HepG2 (cell line): Measurements from ENCODE around the gene ADGRD1. TPM values are rescaled to one million over a fixed set of nuclear protein-coding genes. Genes with fewer than 3 reads are reported as not detected.

ENCODE experiments used
- ATAC-seq: fragments of 200-7000 bp; cut with Tn5 transposase; 3 replicates; pipeline ENCODE4 v1.9.1; 2020; ENCODE audit warnings: mild to moderate bottlenecking, moderate library complexity
- BruUV-seq: library from RNA; stranded (reverse); fragments of 400-500 nt; replicated peaks from 2 replicates; lab custom pipeline; 2021; lab: Mats Ljungman, UMichigan
- CTCF ChIA-PET: fragments of 300-600 bp; formaldehyde crosslinking; extraction: SDS; loops from one replicate; lab custom pipeline; 2021; ENCODE audit warnings: low total read pairs, inconsistent platforms, low intra/inter-chr PET ratio; lab: Yijun Ruan, JAX
- POLR2A ChIA-PET: fragments of 350-600 bp; sonication (Branson Sonifier 250); formaldehyde crosslinking; loops from one replicate; lab custom pipeline; 2020; ENCODE audit warnings: antibody characterized with exemption, inconsistent platforms; lab: Yijun Ruan, JAX
- DNase-seq: peaks from one replicate; pipeline ENCODE4 v3.0.0-alpha.2; 2015; ENCODE audit warnings: low spot score
- FAIRE-seq: peaks from 3 replicates; lab custom pipeline; 2011; peaks lifted over from hg19 to GRCh38; lab: Jason Lieb, UNC
- H2AFZ ChIP-seq: one replicate; pipeline ENCODE4 v1.6.1; 2011; ENCODE audit warnings: low read length, inconsistent platforms
- H3K27ac ChIP-seq: fragments of 300-600 bp; 3 replicates; pipeline ENCODE4 v1.8.0; 2011; ENCODE audit warnings: mixed run types, mild to moderate bottlenecking, mixed read lengths, low read length, inconsistent platforms; ENCODE audit not compliant: insufficient read depth; ENCODE audit errors: extremely low read length
- H3K27me3 ChIP-seq, 2 experiments: fragments of 200-600 bp in 1 of 2; 2 replicates in 1 of 2; 3 replicates in 1 of 2; pipeline versions ENCODE4 v1.6.0 to v1.8.0; 2011; ENCODE audit warnings: low read length in 2 of 2, mild to moderate bottlenecking in 2 of 2, moderate library complexity in 2 of 2, inconsistent platforms in 1 of 2; ENCODE audit not compliant: insufficient read depth in 2 of 2, control insufficient read depth in 1 of 2
- H3K36me3 ChIP-seq, 2 experiments: fragments of 200-600 bp in 1 of 2; replicated peaks in 1 of 2; 2 replicates in 1 of 2; 3 replicates in 1 of 2; pipeline versions ENCODE4 v1.5.1 to v1.8.0; 2011; ENCODE audit warnings: low read length in 2 of 2, inconsistent platforms in 1 of 2; ENCODE audit not compliant: insufficient read depth in 2 of 2, control insufficient read depth in 1 of 2
- H3K4me1 ChIP-seq: 2 replicates; pipeline ENCODE4 v1.5.1; 2012; ENCODE audit warnings: low read length, inconsistent platforms; ENCODE audit not compliant: insufficient read depth
- H3K4me2 ChIP-seq: 2 replicates; pipeline ENCODE4 v1.6.0; 2011; ENCODE audit warnings: low read depth, low read length, inconsistent platforms
- H3K4me3 ChIP-seq, 3 experiments: fragments of 200-600 bp in 1 of 3; sonication (generic), shearing (Covaris generic) in 1 of 3; replicated peaks in 1 of 3; 2 replicates each; pipeline ENCODE4 v1.5.1; 2011 to 2016; ENCODE audit warnings: low read length in 3 of 3, inconsistent platforms in 2 of 3, low read depth in 2 of 3, mild to moderate bottlenecking in 2 of 3, control low read depth in 1 of 3, mixed read lengths in 1 of 3; ENCODE audit not compliant: insufficient read depth in 1 of 3
- H3K79me2 ChIP-seq: one replicate; pipeline ENCODE4 v1.6.1; 2011; ENCODE audit warnings: low read length, inconsistent platforms; ENCODE audit not compliant: insufficient read depth
- H3K9ac ChIP-seq: 2 replicates; pipeline ENCODE4 v1.6.0; 2011; ENCODE audit warnings: mild to moderate bottlenecking, low read depth, low read length, inconsistent platforms; ENCODE audit not compliant: insufficient read depth
- H3K9me3 ChIP-seq: 2 replicates; pipeline ENCODE4 v1.5.1; 2012; ENCODE audit warnings: mild to moderate bottlenecking, low read length
- H4K20me1 ChIP-seq: 2 replicates; pipeline ENCODE4 v1.6.0; 2011; ENCODE audit warnings: inconsistent platforms, mild to moderate bottlenecking, low read length, moderate library complexity; ENCODE audit not compliant: insufficient read depth
- AGO2 ChIP-seq: fragments of 200-400 bp; formaldehyde crosslinking; optimal IDR thresholded peaks from 2 replicates; pipeline ENCODE3; 2017; ENCODE audit warnings: mild to moderate bottlenecking, low read depth, low read length, moderate library complexity
- KLF13 ChIP-seq: sonication (generic); formaldehyde crosslinking; IDR thresholded peaks from 2 replicates; pipeline ENCODE4 v1.4.0; 2020; ENCODE audit warnings: mild to moderate bottlenecking, missing genetic modification reagents
- NR2F2 ChIP-seq: IDR thresholded peaks from 2 replicates; pipeline ENCODE4 v1.6.1; 2012; ENCODE audit warnings: low read depth, inconsistent platforms, borderline replicate concordance
- PATZ1 ChIP-seq: sonication (generic); formaldehyde crosslinking; IDR thresholded peaks from 2 replicates; pipeline ENCODE4 v1.4.0; 2020; ENCODE audit warnings: missing genetic modification reagents
- PAX8 ChIP-seq: sonication (generic); formaldehyde crosslinking; IDR thresholded peaks from 2 replicates; pipeline ENCODE4 v1.8.0; 2022; ENCODE audit warnings: mild to moderate bottlenecking, missing genetic modification reagents, borderline replicate concordance
- PHF5A ChIP-seq: IDR thresholded peaks from one replicate; pipeline ENCODE4 v1.6.1; 2018; ENCODE audit warnings: low read depth, missing genetic modification reagents; ENCODE audit not compliant: unreplicated experiment
- SMAD1 ChIP-seq: sonication (generic); formaldehyde crosslinking; IDR thresholded peaks from 2 replicates; pipeline ENCODE4 v1.4.0; 2020; ENCODE audit warnings: missing genetic modification reagents, low read depth, mild to moderate bottlenecking, borderline replicate concordance
- SRF ChIP-seq: IDR thresholded peaks from 2 replicates; pipeline ENCODE4 v1.6.1; 2011; ENCODE audit warnings: mild to moderate bottlenecking, low read depth, low read length, moderate library complexity
- YY1 ChIP-seq: IDR thresholded peaks from 2 replicates; pipeline ENCODE4 v1.6.1; 2011; ENCODE audit warnings: low read length, low read depth, moderate library complexity, mild to moderate bottlenecking; ENCODE audit not compliant: insufficient read depth, insufficient replicate concordance
- ZBTB8A ChIP-seq: sonication (generic); formaldehyde crosslinking; IDR thresholded peaks from 2 replicates; pipeline ENCODE4 v1.4.0; 2020; ENCODE audit warnings: mild to moderate bottlenecking, low read depth, missing genetic modification reagents, borderline replicate concordance
- ZNF205 ChIP-seq: IDR thresholded peaks from 2 replicates; pipeline ENCODE4 v1.6.1; 2018; ENCODE audit warnings: missing biosample characterization, missing genetic modification reagents
- WGBS: methylation state at CpG from one replicate; pipeline ENCODE4 v1.1.6; 2017; ENCODE audit warnings: low lambda C conversion rate; 5-methylcytosine and 5-hydroxymethylcytosine counted together
- in situ Hi-C: cut with HindIII; loops from 2 replicates; pipeline ENCODE4 v1.10.0; 2017; ENCODE audit warnings: low pct_unique_long_range_greater_than_20kb; ENCODE audit not compliant: extremely low pct_ligation_motif_present
- intact Hi-C: fragments of 100-400 bp; cut with micrococcal nuclease; formaldehyde crosslinking; loops from one replicate; pipeline ENCODE4 v1.10.0; 2022; ENCODE audit not compliant: unreplicated experiment
- polyA plus RNA-seq, 8 experiments: library from polyadenylated mRNA; depleted of rRNA in 3 of 8; stranded (reverse) in 7 of 8; unstranded in 1 of 8; fragments of >200 nt; fragmentation: Illumina TruSeq in 4 of 8; extraction: Trizol in 4 of 8; gene quantifications; 2 replicates each; pipeline versions ENCODE4 v1.2.1 to v1.2.3, GENCODE V29; 2011 to 2016; ENCODE audit warnings: low read depth in 4 of 8, missing spikeins in 1 of 8, mixed read lengths in 1 of 8; ENCODE audit not compliant: insufficient read depth in 1 of 8
- total RNA-seq, 5 experiments: library from RNA; depleted of rRNA; stranded (reverse); fragments of >200 nt; fragmentation: Illumina TruSeq; extraction: Trizol; gene quantifications; 2 replicates each; pipeline ENCODE4 v1.2.3, GENCODE V29; 2016; ENCODE audit warnings: low read depth in 1 of 5
- TF ChIP-seq, protein P1 (sequence below): sonication (generic); formaldehyde crosslinking; IDR thresholded peaks from 2 replicates; pipeline ENCODE4 v1.4.0; 2020; ENCODE audit warnings: low read depth, mild to moderate bottlenecking, missing genetic modification reagents
- TF ChIP-seq, protein P2 (sequence below): sonication (generic); formaldehyde crosslinking; IDR thresholded peaks from 2 replicates; pipeline ENCODE4 v1.4.0; 2020; ENCODE audit warnings: missing genetic modification reagents

The ADGRD1 gene
- total and polyA plus RNA-seq, 2 of the 13 experiments (the other 11 are each of a cell fraction or from before 2014, with no cell fraction given): 0.46 to 12.4 TPM

DNA sequence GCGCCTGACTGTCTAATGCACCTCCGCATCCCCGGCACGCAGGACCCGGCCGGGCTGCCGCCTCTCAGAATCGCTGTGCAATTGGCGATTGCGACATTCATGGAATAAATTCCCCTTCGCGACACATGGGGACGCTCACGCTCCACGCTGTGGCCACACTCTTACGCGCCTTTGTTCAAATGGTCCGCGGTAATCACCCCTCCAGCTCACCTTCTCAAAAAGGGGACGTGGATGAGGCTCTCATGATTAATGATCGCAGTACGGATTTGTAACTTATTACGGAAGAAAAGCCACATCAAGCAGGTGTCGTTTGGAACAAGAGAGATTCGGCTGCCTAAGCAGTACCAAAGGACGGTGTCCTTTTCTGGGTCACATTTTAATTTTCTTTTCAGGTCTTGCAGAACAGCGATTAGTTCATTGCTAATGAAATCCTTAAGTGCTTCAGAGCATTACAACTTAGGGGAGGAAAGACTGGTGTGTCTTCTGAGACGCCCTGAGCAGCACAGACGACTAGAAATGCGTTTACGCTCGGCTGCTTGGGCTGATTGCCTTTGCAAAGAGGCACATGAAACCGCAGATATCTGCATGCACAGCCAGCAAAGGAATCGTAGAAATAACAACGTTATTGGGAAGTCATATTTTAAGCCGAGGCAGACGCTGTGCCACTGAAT, 37.3 kb upstream of the ADGRD1 start:
- BruUV-seq: no TSS peak
- no peak overlapping the region for H3K27ac ChIP-seq
- H3K4me2 ChIP-seq: peak overlapping the region; percentile 43
- H3K27me3 ChIP-seq: 0 out of 5 replicates have a peak, but pooled peaks cover 0 to 1% of the 10 kb centered on the region in 2 experiments
- H2AFZ ChIP-seq: no peak overlapping the region
- ATAC-seq (peak; percentile 77), DNase-seq (peak; percentile 42), FAIRE-seq (peak; percentile 57)
- peaks cover under 1% of the 10 kb centered on the region; the same call in 1 of the 2 replicates for H3K9me3 ChIP-seq
- H4K20me1 ChIP-seq: no peaks in the 10 kb centered on the region
- H3K36me3 ChIP-seq: no peaks in the 10 kb centered on the region
- no peaks in the 10 kb centered on the region for H3K79me2 ChIP-seq
- H3K4me1 ChIP-seq: peaks cover 25% of the 10 kb centered on the region
- ChIA-PET CTCF (interaction anchor here (1.6 to 4.5 kb wide), 4 partner anchors 103 to 538 kb away, joined by 6 to 43 read pairs (median 11); no protein-coding TSS in a partner anchor), POLR2A (interaction anchor here (0.7 to 1.3 kb wide), 3 partner anchors 67 to 538 kb away, joined by 3 to 4 read pairs (median 3); no protein-coding TSS in a partner anchor)
- no peak overlapping the region for H3K9ac ChIP-seq
- in situ Hi-C loops (loop anchor here (5.0 to 25.0 kb wide), 2 partner anchors 221 to 546 kb away; no protein-coding TSS in a partner anchor), intact Hi-C loops (loop anchor here (1.0 to 5.0 kb wide), 3 partner anchors 66 to 216 kb away; no protein-coding TSS in a partner anchor)
- H3K4me3 ChIP-seq: no peak overlapping the region
- WGBS: 32% methylated on average over 22 of the region's 37 CpGs
- TF ChIP-seq SRF (peak; percentile 12; the same call in 1 of the 2 replicates), YY1 (peak; percentile 34), NR2F2 (0 out of 2 replicates have a peak, but pooled peaks have one; percentile 14), SMAD1 (CRISPR knock-in tag) (no peak; the same call in 1 of the 2 replicates), PHF5A (peak; percentile 87), AGO2 (no peak), ZNF205 (CRISPR knock-in tag) (0 out of 2 replicates have a peak, but pooled peaks have one; percentile 31), PATZ1 (CRISPR knock-in tag) (peak; percentile 28; the same call in 1 of the 2 replicates), PAX8 (CRISPR knock-in tag) (no peak), KLF13 (CRISPR knock-in tag) (no peak), ZBTB8A (CRISPR knock-in tag) (no peak)
- TF ChIP-seq, protein P1, sequence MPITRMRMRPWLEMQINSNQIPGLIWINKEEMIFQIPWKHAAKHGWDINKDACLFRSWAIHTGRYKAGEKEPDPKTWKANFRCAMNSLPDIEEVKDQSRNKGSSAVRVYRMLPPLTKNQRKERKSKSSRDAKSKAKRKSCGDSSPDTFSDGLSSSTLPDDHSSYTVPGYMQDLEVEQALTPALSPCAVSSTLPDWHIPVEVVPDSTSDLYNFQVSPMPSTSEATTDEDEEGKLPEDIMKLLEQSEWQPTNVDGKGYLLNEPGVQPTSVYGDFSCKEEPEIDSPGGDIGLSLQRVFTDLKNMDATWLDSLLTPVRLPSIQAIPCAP (CRISPR knock-in tag): no peak
- TF ChIP-seq, protein P2, sequence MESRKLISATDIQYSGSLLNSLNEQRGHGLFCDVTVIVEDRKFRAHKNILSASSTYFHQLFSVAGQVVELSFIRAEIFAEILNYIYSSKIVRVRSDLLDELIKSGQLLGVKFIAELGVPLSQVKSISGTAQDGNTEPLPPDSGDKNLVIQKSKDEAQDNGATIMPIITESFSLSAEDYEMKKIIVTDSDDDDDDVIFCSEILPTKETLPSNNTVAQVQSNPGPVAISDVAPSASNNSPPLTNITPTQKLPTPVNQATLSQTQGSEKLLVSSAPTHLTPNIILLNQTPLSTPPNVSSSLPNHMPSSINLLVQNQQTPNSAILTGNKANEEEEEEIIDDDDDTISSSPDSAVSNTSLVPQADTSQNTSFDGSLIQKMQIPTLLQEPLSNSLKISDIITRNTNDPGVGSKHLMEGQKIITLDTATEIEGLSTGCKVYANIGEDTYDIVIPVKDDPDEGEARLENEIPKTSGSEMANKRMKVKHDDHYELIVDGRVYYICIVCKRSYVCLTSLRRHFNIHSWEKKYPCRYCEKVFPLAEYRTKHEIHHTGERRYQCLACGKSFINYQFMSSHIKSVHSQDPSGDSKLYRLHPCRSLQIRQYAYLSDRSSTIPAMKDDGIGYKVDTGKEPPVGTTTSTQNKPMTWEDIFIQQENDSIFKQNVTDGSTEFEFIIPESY (CRISPR knock-in tag): peak; percentile 85
